Measurements from ENCODE around the gene CDH23. TPM values are rescaled to one million over a fixed set of nuclear protein-coding genes. Genes with fewer than 3 reads are reported as not detected.

The CDH23 gene
- total RNA-seq, 1 donor from 2014 or later: 4.5 TPM

DNA sequence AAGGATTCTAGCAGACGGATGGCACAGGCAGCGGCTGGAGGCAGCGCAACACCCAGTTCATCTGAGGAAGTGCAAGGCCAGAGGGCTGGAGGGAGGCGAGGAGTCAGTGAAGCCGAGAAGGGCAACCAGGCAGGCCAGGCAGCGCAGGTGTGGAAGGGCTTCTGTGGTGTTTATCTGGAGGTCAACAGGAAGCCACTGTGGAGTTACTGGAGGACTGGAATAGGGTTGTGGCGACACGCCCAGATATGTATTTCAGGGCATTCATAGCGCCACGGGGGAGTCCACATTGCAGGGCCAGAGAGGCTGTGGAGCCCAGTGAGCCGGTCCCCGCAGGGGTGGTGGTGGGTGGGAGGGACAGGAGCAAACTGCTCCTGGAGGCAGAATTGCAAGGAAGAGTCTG is 150.6 kb downstream of the CDH23 start:
- no peaks in the 10 kb centered on the region for H3K9me3 ChIP-seq (replicated peaks)
- intact Hi-C loops (cut with micrococcal nuclease): no loop called here
- H3K27me3 ChIP-seq (ENCODE audit: low read depth): no peaks in the 10 kb centered on the region
- H3K4me3 ChIP-seq: peak overlapping the region; percentile 37
- no peaks in the 10 kb centered on the region for H3K36me3 ChIP-seq
- DNase-seq: no peak
- H3K4me1 ChIP-seq: peaks cover 21% of the 10 kb centered on the region
- H3K27ac ChIP-seq (replicated peaks): peak overlapping the region; percentile 88
- TF ChIP-seq, protein P1, sequence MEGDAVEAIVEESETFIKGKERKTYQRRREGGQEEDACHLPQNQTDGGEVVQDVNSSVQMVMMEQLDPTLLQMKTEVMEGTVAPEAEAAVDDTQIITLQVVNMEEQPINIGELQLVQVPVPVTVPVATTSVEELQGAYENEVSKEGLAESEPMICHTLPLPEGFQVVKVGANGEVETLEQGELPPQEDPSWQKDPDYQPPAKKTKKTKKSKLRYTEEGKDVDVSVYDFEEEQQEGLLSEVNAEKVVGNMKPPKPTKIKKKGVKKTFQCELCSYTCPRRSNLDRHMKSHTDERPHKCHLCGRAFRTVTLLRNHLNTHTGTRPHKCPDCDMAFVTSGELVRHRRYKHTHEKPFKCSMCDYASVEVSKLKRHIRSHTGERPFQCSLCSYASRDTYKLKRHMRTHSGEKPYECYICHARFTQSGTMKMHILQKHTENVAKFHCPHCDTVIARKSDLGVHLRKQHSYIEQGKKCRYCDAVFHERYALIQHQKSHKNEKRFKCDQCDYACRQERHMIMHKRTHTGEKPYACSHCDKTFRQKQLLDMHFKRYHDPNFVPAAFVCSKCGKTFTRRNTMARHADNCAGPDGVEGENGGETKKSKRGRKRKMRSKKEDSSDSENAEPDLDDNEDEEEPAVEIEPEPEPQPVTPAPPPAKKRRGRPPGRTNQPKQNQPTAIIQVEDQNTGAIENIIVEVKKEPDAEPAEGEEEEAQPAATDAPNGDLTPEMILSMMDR (IDR thresholded peaks at IDR 0.05; ENCODE audit: borderline replicate concordance): no peak

DNA sequence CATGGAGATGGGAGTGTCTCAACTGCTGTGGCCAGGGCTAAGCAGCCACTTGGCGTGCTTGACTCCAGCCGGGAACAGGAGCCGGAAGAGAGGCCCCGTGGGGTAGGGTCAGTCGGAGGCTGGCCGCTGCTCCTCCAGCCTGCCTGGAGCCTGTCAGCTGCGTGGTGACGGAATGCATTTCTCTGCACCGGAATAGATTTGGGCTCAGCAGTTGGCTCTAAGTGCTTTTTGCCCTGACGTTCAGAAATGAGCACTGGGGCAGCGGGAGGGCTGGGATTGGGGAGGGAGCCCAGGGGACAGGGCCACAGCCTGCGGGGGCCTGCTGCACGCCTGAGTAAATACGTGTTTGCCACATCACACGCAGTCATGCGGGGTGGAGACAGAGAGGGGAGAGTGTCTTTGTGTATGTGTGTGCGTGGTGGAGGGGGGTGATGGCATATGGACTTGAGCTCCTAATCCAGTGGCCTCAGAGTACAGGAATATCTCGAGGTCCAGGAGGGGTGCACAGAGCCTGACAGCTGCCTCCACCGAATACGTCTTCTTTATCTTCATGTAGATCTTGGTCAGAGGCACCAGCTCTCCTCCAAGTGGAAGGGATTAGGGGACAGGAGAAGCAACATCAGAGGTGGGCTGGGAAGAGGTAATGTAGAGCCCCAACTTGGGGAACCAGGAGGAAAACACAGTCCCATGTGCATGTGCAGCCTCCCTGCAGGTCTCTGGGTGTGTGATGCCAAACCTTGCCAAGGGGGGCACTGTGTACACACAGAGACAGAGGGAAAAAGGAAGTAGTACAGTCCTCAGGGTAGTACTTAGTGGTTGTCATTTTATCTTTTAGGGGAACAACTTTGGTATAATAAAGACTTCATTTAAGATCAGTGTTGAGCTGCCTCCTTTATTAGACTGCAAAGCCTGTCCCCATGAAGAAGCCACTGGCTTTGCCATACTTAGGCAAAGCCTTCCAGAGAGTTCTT is 151.4 kb downstream of the CDH23 start:
- peak; percentile 75 for DNase-seq
- H3K27me3 ChIP-seq (ENCODE audit: low read depth): no peaks in the 10 kb centered on the region
- no peaks in the 10 kb centered on the region for H3K9me3 ChIP-seq (replicated peaks)
- TF ChIP-seq, protein P1 (IDR thresholded peaks at IDR 0.05; ENCODE audit: borderline replicate concordance): peak; percentile 39
- no peaks in the 10 kb centered on the region for H3K36me3 ChIP-seq
- H3K4me3 ChIP-seq: peak overlapping the region; percentile 37
- H3K27ac ChIP-seq (replicated peaks): peak overlapping the region; percentile 88
- H3K4me1 ChIP-seq: peaks cover 21% of the 10 kb centered on the region
- intact Hi-C loops (cut with micrococcal nuclease): no loop called here

DNA sequence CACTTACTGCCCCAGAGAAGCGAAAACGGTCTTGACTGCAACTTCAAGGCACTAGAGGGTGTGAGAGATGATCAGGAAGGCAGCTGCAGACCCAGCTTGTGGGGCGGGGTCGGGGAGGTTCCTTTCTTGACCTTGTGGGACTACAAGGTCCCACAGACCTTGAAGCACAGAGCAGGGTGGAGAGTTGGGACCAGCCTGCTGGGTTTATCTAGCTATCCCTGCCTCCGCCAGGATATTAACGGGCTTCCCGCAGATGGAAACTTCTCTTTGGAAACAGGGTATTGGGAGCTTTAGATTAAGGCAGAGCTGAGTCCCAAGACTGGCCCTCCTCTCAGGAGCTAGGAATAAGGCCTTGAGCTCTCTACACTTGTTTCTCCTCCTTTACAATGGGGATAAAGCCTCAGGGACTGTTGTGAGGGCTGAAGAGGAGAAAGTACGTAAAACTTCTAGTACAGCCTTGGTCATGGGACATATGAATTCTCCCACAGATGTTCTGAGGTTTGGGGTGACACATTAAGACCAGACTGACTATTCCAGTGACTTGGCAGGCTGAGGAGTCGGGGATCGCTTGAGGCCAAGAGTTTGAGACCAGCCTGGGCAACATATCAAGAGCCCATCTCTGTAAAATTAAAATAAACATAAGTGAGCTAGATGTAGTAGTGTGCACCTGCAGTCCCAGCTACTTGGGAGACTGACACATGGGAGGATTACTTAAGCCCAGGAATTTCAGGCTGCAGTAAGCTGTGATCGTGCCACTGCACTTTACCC is 153.2 kb downstream of the CDH23 start:
- intact Hi-C loops (cut with micrococcal nuclease): no loop called here

DNA sequence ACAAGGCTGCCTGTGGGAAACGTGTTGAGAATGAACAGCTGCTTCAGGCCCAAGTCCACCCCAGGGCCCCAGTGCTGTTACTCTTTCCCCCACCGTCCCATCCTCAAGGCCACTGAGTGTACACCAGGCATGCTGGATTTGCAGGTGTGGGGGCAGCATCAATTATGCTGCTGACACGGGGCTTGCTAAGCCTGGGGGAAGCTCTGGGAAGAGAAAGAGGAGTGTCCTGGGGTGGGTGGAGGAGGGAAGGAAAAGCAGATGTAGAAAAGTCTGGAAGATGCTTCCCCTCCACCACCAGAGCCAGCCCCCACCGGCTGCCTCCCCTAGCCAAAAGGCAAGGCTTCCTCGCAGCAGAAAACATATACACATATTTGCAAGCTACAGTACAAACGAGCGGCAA is 153.9 kb downstream of the CDH23 start:
- TF ChIP-seq, protein P1 (IDR thresholded peaks at IDR 0.05; ENCODE audit: borderline replicate concordance): no peak
- no peak overlapping the region for H3K27ac ChIP-seq (replicated peaks)
- no peaks in the 10 kb centered on the region for H3K27me3 ChIP-seq (ENCODE audit: low read depth)
- no peaks in the 10 kb centered on the region for H3K36me3 ChIP-seq
- peaks cover 21% of the 10 kb centered on the region for H3K4me1 ChIP-seq
- no peak for DNase-seq
- intact Hi-C loops (cut with micrococcal nuclease): no loop called here
- H3K4me3 ChIP-seq: no peak overlapping the region
- no peaks in the 10 kb centered on the region for H3K9me3 ChIP-seq (replicated peaks)

More for the DNA sequence above, 153.2 kb downstream of the CDH23 start:
- Histone ChIP-seq H3K36me3 (no peaks in the 10 kb centered on the region), H3K27ac (replicated peaks) (no peak overlapping the region), H3K27me3 (ENCODE audit: low read depth) (no peaks in the 10 kb centered on the region), H3K4me3 (no peak overlapping the region), H3K9me3 (replicated peaks) (no peaks in the 10 kb centered on the region), H3K4me1 (peaks cover 21% of the 10 kb centered on the region)
- no peak for DNase-seq
- TF ChIP-seq, protein P1 (IDR thresholded peaks at IDR 0.05; ENCODE audit: borderline replicate concordance): no peak

DNA sequence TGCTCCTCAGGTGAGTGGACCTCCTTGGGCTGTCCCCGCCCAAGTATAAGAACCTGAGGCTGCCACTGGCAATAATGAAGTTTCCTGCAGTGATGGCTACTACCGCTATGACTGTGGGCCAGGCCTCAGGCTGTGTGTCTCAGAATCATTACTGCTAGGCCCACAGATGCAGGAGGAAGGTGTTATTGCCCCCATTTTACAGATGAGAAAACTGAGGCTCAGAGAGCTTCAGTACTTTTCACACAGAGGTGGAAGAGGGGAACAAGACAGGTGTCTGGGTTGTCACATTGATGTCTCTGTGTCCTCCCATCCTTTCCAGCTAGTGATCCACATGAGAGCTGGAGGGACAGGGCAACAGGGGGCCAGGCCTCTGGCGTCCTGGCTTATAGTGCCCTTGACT is 155.2 kb downstream of the CDH23 start:
- no peaks in the 10 kb centered on the region for H3K27me3 ChIP-seq (ENCODE audit: low read depth)
- intact Hi-C loops (cut with micrococcal nuclease): no loop called here
- TF ChIP-seq, protein P1 (IDR thresholded peaks at IDR 0.05; ENCODE audit: borderline replicate concordance): no peak
- H3K36me3 ChIP-seq: no peaks in the 10 kb centered on the region
- peaks cover 20% of the 10 kb centered on the region for H3K4me1 ChIP-seq
- DNase-seq: no peak
- H3K4me3 ChIP-seq: no peak overlapping the region
- no peak overlapping the region for H3K27ac ChIP-seq (replicated peaks)
- no peaks in the 10 kb centered on the region for H3K9me3 ChIP-seq (replicated peaks)
